Uterus (tissue), 4 donors: ENCODE data around the gene USF2. TPM values are rescaled to one million over a fixed set of nuclear protein-coding genes. Genes with fewer than 3 reads are reported as not detected.
"Not testable (repeated sequence)": the region's sequence is repeated elsewhere in the genome, so short reads cannot be mapped to it uniquely, and the experiment has no call there.

Source experiments
- DNase-seq, 2 donors: peaks; one replicate each; pipeline ENCODE4 v3.0.0-alpha.2; 2019 to 2020
- H3K27ac ChIP-seq, 2 donors: fragments of 200-600 bp; sonication (generic); 1 replicate in 1 of 2; 2 replicates in 1 of 2; pipeline ENCODE4 v1.5.1; 2016 to 2018
- H3K27me3 ChIP-seq, 2 donors: fragments of 200-600 bp; sonication (generic); one replicate each; pipeline ENCODE4 v1.5.1; 2018 to 2019; ENCODE audit warnings: control low read depth in 1 of 2
- H3K36me3 ChIP-seq, 2 donors: fragments of 200-600 bp; sonication (generic); one replicate each; pipeline ENCODE4 v1.5.1; 2019; ENCODE audit warnings: control low read depth in 1 of 2
- H3K4me1 ChIP-seq, 2 donors: fragments of 200-600 bp; sonication (generic); one replicate each; pipeline ENCODE4 v1.5.1; 2018 to 2019; ENCODE audit warnings: control low read depth in 1 of 2
- H3K4me3 ChIP-seq, 2 donors: fragments of 200-600 bp; sonication (generic); 1 replicate in 1 of 2; 2 replicates in 1 of 2; pipeline ENCODE4 v1.5.1; 2018 to 2019; ENCODE audit warnings: mild to moderate bottlenecking in 1 of 2
- H3K9me3 ChIP-seq, 2 donors: fragments of 200-600 bp; sonication (generic); one replicate each; pipeline ENCODE4 v1.5.1; 2019; ENCODE audit warnings: control low read depth in 1 of 2
- POLR2A ChIP-seq, 2 donors: fragments of 450-650 bp; IDR thresholded peaks; one replicate each; pipeline ENCODE4 v1.6.1; 2016; ENCODE audit warnings: antibody characterized with exemption in 2 of 2, mild to moderate bottlenecking in 1 of 2, moderate library complexity in 1 of 2
- intact Hi-C: fragments of 100-400 bp; cut with DNase I; formaldehyde crosslinking; loops from one replicate; pipeline ENCODE4 v1.15.1; 2023; ENCODE audit warnings: low total_unique reads
- total RNA-seq, 4 donors: library from RNA; depleted of rRNA in 3 of 4; stranded (reverse); fragments of >200 nt in 3 of 4; gene quantifications; one replicate each; pipeline versions ENCODE4 v1.1.0 to v1.2.4, GENCODE V29; 2014 to 2023
- TF ChIP-seq, protein P1 (sequence below), 4 experiments: fragments of 200-600 bp in 2 of 4; fragments of 450-650 bp in 2 of 4; sonication (generic) in 2 of 4; IDR thresholded peaks; one replicate each; pipeline ENCODE4 v1.5.1; 2016 to 2019; ENCODE audit warnings: antibody characterized with exemption in 4 of 4, mild to moderate bottlenecking in 2 of 4, moderate library complexity in 1 of 4
- donor health status: DM: yes; HTN: yes; CAD: no.

Gene USF2
- total RNA-seq, 4 donors from 2014 or later: 48.8 to 155 (median 87.5) TPM

DNA sequence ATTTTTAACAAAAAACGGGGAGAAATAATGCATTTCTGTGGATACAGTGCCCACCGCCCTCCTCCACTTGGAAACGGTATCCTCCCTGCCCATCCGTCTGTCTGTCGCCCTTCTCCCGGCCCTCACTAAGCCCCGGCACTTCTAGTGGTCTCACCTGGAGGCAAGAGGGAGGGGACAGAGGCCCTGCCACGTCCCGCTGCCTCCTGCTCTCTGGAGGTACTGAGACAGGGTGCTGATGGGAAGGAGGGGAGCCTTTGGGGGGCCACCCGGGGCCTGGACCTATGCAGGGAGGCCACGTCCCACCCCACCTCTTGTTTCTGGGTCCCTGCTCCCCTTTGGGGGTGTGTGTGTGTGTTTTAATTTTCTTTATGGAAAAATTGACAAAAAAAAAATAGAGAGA is 10.6 kb downstream of the USF2 start:
- no peak for TF ChIP-seq POLR2A (IDR thresholded peaks at IDR 0.05)
- TF ChIP-seq, protein P1, sequence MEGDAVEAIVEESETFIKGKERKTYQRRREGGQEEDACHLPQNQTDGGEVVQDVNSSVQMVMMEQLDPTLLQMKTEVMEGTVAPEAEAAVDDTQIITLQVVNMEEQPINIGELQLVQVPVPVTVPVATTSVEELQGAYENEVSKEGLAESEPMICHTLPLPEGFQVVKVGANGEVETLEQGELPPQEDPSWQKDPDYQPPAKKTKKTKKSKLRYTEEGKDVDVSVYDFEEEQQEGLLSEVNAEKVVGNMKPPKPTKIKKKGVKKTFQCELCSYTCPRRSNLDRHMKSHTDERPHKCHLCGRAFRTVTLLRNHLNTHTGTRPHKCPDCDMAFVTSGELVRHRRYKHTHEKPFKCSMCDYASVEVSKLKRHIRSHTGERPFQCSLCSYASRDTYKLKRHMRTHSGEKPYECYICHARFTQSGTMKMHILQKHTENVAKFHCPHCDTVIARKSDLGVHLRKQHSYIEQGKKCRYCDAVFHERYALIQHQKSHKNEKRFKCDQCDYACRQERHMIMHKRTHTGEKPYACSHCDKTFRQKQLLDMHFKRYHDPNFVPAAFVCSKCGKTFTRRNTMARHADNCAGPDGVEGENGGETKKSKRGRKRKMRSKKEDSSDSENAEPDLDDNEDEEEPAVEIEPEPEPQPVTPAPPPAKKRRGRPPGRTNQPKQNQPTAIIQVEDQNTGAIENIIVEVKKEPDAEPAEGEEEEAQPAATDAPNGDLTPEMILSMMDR (IDR thresholded peaks at IDR 0.05): no peak
- DNase-seq: no peak
- H3K27ac ChIP-seq: no peak overlapping the region
- intact Hi-C loops: no loop called here
- no peaks in the 10 kb centered on the region for H3K4me1 ChIP-seq
- no peaks in the 10 kb centered on the region for H3K9me3 ChIP-seq
- H3K4me3 ChIP-seq: no peak overlapping the region
- no peaks in the 10 kb centered on the region for H3K27me3 ChIP-seq
- no peaks in the 10 kb centered on the region for H3K36me3 ChIP-seq

DNA sequence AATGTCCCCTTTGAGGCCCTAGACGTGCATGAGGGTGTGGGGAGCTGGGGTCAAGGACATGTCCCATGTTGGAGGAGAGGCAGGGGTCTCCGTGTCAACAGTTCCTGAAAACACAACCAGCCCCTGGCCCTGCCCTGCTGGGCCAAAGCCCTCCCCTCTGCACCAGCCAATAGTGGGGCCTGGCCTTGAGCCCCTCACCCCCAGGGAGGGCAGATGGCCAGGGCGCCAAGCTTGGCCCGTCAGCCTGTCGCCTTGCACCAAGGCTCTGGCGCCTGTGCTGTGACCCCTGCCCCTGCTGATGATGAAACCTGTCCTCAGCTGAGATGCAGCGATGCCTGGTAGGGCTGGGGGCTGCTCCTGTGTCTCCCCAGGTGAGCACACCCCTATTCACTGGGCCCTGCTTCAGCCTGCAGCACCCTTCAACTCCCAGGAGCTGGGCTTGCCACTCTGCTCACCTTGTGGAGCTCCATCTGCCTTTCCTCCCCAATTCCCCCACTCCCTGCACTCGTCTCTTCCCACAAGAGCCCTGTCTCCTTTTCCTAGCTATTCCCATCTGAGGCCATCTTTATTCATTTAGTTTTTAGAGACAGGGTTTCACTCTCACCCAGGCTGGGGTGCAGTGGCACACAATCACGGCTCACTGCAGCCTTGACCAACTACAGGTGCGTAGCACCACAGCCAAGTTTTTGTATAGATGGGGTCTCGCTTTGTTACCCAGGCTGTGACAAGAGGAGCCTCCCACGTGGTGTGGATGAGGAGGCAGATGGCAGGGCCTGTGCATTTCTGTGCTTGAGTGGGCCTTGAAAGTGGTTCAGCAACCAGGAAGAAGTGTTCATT is 11.4 kb downstream of the USF2 start:
- no peaks in the 10 kb centered on the region for H3K27me3 ChIP-seq
- no peaks in the 10 kb centered on the region for H3K36me3 ChIP-seq
- intact Hi-C loops: no loop called here
- no peaks in the 10 kb centered on the region for H3K9me3 ChIP-seq
- H3K4me3 ChIP-seq: no peak overlapping the region
- no peaks in the 10 kb centered on the region for H3K4me1 ChIP-seq
- DNase-seq: no peak
- H3K27ac ChIP-seq: no peak overlapping the region
- no peak for TF ChIP-seq POLR2A (IDR thresholded peaks at IDR 0.05)
- TF ChIP-seq, protein P1 (IDR thresholded peaks at IDR 0.05): no peak

DNA sequence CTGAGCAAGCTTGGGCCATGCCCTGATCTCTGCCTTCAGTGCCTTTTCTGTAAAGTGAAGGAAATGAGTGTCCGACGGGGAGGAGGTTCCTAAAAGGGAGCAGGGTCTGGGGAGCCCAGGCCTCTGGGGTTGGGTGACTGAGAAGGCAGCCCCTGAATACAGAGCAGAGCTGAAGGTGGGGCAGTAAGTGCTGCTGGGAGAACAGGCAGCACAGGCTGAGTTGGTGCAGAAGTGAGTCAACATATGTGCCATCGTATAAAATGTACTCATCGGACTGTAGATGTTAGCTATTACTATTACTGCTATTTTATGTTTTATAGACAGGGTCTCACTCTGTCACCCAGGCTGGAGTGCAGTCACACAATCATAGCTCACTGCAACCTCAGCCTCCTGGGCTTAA is 12.5 kb downstream of the USF2 start:
- H3K4me1 ChIP-seq: no peaks in the 10 kb centered on the region
- intact Hi-C loops: no loop called here
- no peak for DNase-seq
- TF ChIP-seq, protein P1 (IDR thresholded peaks at IDR 0.05): no peak
- no peak for TF ChIP-seq POLR2A (IDR thresholded peaks at IDR 0.05)
- no peaks in the 10 kb centered on the region for H3K27me3 ChIP-seq
- H3K4me3 ChIP-seq: no peak overlapping the region
- no peaks in the 10 kb centered on the region for H3K36me3 ChIP-seq
- no peaks in the 10 kb centered on the region for H3K9me3 ChIP-seq
- H3K27ac ChIP-seq: no peak overlapping the region

DNA sequence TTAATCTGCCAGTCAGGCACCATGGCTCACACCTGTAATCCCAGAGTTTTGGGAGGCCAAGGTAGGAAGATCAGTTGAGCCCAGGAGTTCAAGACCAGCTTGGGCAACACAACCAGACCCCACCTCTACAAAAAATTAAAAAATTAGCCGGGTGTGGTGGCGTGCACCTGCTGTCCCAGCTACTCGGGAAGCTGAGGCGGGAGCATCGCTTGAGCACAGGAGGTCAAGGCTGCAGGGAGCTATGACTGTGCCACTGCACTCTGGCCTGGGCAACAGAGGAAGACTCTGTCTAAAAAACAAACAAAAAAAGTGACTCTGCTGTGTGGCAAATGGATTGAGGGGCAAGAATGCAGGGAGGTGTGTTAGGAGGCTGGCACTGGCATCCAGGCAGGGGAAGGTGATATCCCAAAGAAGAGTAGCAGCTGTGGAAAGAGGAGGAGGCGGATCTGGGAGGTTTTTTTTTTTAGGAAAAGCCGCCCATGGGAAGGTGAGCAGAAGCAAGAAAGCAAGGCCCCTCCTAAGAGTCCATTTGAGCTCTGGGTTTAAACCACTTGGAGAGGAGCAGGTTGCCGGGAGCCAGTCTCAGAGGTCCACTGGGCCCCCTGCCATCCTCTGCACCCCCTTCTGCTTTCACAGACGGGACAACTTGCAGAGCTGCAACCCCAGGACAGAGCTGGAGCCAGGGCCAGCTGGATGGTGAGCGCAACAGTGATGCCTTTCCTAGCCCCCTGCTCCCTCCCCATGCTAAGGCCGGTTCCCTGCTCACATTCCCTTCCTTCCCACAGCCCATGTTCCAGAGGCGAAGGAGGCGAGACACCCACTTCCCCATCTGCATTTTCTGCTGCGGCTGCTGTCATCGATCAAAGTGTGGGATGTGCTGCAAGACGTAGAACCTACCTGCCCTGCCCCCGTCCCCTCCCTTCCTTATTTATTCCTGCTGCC is 15.7 kb downstream of the USF2 start:
- Histone ChIP-seq H3K9me3 (no peaks in the 10 kb centered on the region), H3K4me1 (no peaks in the 10 kb centered on the region), H3K27me3 (no peaks in the 10 kb centered on the region), H3K36me3 (no peaks in the 10 kb centered on the region), H3K4me3 (no peak overlapping the region), H3K27ac (no peak overlapping the region)
- TF ChIP-seq, protein P1 (IDR thresholded peaks at IDR 0.05): no peak
- TF ChIP-seq POLR2A (IDR thresholded peaks at IDR 0.05): no peak
- intact Hi-C loops: no loop called here
- no peak for DNase-seq

DNA sequence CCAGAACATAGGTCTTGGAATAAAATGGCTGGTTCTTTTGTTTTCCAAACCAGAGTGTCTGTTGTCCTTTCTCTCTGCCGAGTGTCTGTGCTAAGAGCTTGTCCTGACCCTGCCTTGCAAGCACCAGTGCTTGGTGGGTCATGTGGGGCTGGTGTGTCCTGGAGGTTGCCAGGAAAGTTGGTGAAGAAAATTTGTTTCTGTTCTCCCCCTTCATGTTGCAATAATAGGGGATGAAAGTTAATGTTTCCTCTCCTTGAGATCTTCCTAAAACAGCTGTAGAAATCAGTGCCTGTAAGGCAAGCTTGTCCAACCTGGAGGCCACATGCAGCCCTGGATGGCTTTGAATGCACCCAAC is 16.3 kb downstream of the USF2 start:
- no peak overlapping the region for H3K27ac ChIP-seq
- TF ChIP-seq, protein P1 (IDR thresholded peaks at IDR 0.05): no peak
- H3K9me3 ChIP-seq: no peaks in the 10 kb centered on the region
- no peak overlapping the region for H3K4me3 ChIP-seq
- DNase-seq: no peak
- H3K4me1 ChIP-seq: no peaks in the 10 kb centered on the region
- no peaks in the 10 kb centered on the region for H3K27me3 ChIP-seq
- H3K36me3 ChIP-seq: no peaks in the 10 kb centered on the region
- intact Hi-C loops: no loop called here

DNA sequence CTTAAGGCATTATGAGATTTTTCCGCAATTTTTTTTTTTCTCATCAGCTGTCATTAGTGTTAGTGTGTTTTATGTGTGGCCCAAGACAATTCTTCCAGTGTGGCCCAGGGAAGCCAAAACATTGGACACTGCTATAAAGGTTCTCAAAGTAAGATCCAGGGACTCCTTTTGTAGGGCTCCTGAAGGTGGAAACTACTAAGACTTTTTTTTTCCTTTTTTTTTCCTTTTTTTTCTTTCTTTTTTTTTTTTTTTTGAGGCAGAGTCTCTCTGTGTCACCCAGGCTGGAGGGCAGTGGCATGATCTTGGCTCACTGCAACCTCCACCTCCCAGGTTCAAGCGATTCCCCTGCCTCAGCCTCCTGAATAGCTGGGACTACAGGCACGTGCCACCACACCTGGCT is 16.7 kb downstream of the USF2 start:
- H3K4me1 ChIP-seq, DNase-seq, H3K36me3 ChIP-seq, H3K27ac ChIP-seq, H3K9me3 ChIP-seq, H3K27me3 ChIP-seq, intact Hi-C loops, H3K4me3 ChIP-seq: not testable (repeated sequence)

DNA sequence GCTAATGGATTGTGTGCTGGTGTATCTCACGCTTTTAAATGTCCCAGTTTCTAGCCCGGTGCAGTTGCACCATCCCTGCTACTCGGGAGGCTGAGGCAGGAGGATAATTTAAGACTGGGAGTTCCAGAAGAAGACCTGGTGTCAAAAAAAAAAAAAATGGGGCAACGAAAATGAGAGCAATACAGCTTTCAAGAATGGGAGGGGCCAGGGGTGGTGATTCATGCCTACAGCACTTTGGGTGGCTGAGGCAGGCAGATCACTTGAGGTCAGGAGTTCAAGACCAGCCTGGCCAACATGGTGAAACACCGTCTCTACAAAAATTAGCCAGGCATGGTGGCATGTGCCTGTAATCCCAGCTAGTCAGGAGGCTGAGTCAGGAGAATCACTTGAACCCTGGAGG is 17.3 kb downstream of the USF2 start:
- intact Hi-C loops, H3K27me3 ChIP-seq, H3K4me1 ChIP-seq, H3K36me3 ChIP-seq, H3K4me3 ChIP-seq, DNase-seq, H3K9me3 ChIP-seq, H3K27ac ChIP-seq: not testable (repeated sequence)
